ENCODE measurements around the gene USP20. TPM values are rescaled to one million over a fixed set of nuclear protein-coding genes. Genes with fewer than 3 reads are reported as not detected.

USP20 gene
- total and polyA plus RNA-seq, 10 of the 15 experiments (the other 5 are each of a cell fraction or from before 2014, with no cell fraction given) = 0.66 to 23.3 (median 11.0) TPM

DNA sequence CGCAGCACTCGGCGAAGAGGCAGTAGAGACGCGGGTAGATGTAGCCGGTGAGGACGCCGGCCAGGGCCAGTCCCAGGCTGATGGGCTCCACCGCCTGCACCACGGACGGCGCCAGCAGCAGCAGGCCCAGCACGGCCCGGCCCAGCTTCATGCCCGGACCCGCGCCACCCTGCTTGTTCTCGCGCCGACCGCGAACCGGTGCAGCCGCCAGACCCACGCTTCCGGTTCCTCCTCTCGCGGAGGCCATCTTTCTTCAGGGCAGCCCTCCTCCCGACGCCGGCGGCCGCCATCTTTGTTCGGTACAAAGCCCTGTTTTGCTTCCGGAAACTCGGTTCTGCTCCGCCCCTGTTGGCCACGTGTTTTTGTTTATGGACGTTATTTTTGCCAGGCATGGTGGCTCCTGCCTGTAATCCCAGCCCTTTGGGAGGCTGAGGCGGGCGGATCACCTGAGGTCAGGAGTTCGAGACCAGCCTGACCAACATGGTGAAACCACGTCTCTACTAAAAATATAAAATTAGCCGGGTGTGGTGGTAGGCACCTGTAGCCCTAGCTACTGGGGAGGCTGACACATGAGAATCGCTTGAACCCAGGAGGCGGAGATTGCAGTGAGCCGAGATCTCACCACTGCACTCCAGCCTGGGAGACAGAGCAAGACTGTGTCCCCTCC lies 11.2 kb upstream of the USP20 start, which contains the start of gene TOR1A (continued):
- TF ChIP-seq TCF12 (IDR thresholded peaks at IDR 0.05; ENCODE audit: low read depth, low read length) (peak; percentile 75; the same call in 1 of the 2 replicates), JUND (IDR thresholded peaks at IDR 0.05; ENCODE audit: low read depth, low read length) (no peak), LARP7 (IDR thresholded peaks at IDR 0.05) (0 out of 2 replicates have a peak, but pooled peaks have one; percentile 38), POLR2AphosphoS5 (IDR thresholded peaks at IDR 0.05; ENCODE audit: low read length) (peak; percentile 84), IKZF1 (conservative IDR thresholded peaks at IDR 0.05) (peak; percentile 84), CEBPZ (IDR thresholded peaks at IDR 0.05; ENCODE audit: low read depth, low read length) (no peak), GABPA (IDR thresholded peaks at IDR 0.05; ENCODE audit: low read depth) (peak; percentile 89), RELB (IDR thresholded peaks at IDR 0.05; ENCODE audit: low read depth) (peak; percentile 69; the same call in 1 of the 2 replicates), SKIL (IDR thresholded peaks at IDR 0.05; ENCODE audit: low read depth, poor library complexity, severe bottlenecking) (peak; percentile 49), SUPT20H (IDR thresholded peaks at IDR 0.05; ENCODE audit: borderline replicate concordance, control insufficient read depth, low read depth, low read length) (no peak), ZSCAN29 (IDR thresholded peaks at IDR 0.05) (peak; percentile 93), TCF3 (IDR thresholded peaks at IDR 0.05; ENCODE audit: borderline replicate concordance, insufficient read depth, low read depth, low read length) (no peak), YY1 (IDR thresholded peaks at IDR 0.05; ENCODE audit: low read depth, low read length) (peak; percentile 100), HDAC6 (IDR thresholded peaks at IDR 0.05; ENCODE audit: unreplicated experiment) (no peak)
- TF ChIP-seq, protein P1, sequence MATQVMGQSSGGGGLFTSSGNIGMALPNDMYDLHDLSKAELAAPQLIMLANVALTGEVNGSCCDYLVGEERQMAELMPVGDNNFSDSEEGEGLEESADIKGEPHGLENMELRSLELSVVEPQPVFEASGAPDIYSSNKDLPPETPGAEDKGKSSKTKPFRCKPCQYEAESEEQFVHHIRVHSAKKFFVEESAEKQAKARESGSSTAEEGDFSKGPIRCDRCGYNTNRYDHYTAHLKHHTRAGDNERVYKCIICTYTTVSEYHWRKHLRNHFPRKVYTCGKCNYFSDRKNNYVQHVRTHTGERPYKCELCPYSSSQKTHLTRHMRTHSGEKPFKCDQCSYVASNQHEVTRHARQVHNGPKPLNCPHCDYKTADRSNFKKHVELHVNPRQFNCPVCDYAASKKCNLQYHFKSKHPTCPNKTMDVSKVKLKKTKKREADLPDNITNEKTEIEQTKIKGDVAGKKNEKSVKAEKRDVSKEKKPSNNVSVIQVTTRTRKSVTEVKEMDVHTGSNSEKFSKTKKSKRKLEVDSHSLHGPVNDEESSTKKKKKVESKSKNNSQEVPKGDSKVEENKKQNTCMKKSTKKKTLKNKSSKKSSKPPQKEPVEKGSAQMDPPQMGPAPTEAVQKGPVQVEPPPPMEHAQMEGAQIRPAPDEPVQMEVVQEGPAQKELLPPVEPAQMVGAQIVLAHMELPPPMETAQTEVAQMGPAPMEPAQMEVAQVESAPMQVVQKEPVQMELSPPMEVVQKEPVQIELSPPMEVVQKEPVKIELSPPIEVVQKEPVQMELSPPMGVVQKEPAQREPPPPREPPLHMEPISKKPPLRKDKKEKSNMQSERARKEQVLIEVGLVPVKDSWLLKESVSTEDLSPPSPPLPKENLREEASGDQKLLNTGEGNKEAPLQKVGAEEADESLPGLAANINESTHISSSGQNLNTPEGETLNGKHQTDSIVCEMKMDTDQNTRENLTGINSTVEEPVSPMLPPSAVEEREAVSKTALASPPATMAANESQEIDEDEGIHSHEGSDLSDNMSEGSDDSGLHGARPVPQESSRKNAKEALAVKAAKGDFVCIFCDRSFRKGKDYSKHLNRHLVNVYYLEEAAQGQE (IDR thresholded peaks at IDR 0.05; ENCODE audit: low read depth, low read length) = 0 out of 2 replicates have a peak, but pooled peaks have one; percentile 24
- TF ChIP-seq, protein P2, sequence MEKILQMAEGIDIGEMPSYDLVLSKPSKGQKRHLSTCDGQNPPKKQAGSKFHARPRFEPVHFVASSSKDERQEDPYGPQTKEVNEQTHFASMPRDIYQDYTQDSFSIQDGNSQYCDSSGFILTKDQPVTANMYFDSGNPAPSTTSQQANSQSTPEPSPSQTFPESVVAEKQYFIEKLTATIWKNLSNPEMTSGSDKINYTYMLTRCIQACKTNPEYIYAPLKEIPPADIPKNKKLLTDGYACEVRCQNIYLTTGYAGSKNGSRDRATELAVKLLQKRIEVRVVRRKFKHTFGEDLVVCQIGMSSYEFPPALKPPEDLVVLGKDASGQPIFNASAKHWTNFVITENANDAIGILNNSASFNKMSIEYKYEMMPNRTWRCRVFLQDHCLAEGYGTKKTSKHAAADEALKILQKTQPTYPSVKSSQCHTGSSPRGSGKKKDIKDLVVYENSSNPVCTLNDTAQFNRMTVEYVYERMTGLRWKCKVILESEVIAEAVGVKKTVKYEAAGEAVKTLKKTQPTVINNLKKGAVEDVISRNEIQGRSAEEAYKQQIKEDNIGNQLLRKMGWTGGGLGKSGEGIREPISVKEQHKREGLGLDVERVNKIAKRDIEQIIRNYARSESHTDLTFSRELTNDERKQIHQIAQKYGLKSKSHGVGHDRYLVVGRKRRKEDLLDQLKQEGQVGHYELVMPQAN (conservative IDR thresholded peaks at IDR 0.05) = peak; percentile 83
